NAMALWA (cell line): ENCODE data around the gene CLDN3.

Experiments
- DNase-seq: peaks from one replicate; pipeline ENCODE4 v3.0.0-alpha.2; 2015; ENCODE audit warnings: low spot score

The CLDN3 gene

GRCh38 chr7:73770860-73771670 lies 995 bp upstream of the CLDN3 start:
- DNase-seq: no peak

DNA sequence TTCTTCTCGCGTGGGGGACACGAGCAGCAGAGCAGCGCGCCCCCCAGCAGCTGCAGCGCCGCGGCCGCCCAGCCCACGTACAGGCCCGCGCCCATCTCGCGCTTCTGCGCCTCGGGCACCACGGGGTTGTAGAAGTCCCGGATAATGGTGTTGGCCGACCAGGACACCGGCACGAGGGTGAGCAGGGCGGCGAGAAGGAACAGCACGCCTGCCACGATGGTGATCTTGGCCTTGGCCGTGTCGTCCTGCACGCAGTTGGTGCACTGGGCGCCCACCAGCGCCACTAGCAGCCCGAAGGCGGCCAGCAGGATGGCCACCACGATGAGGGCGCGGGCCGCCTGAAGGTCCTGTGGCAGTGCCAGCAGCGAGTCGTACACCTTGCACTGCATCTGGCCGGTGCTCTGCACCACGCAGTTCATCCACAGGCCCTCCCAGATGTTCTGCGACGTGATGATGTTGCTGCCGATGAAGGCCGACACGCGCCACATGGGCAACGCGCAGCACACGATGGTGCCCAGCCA lies 529 bp downstream of the CLDN3 start:
- DNase-seq: no peak

GRCh38 chr7:73768641-73769480 lies 1.2 kb downstream of the CLDN3 start:
- DNase-seq: no peak

GRCh38 chr7:73766556-73767229 lies 3.4 kb downstream of the CLDN3 start:
- no peak for DNase-seq

DNA sequence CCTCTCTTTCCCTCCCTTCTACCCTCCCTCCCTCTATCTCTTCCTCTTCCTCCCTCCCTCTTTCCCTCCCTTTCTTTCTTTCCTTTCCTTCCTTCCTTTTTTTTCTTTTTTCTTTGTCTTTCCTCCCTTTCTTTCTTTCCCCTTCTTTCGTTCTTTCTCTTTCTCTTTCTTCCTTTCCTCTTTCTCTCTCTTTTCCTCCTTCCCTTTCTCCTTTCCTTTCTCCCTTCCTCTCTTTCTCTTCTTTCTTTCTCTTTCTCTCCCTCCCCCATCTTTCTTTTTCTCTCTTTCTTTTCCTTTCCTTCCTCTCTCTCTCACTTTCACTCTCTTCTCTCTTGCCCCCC lies 7.4 kb downstream of the CLDN3 start:
- DNase-seq: no peak

DNA sequence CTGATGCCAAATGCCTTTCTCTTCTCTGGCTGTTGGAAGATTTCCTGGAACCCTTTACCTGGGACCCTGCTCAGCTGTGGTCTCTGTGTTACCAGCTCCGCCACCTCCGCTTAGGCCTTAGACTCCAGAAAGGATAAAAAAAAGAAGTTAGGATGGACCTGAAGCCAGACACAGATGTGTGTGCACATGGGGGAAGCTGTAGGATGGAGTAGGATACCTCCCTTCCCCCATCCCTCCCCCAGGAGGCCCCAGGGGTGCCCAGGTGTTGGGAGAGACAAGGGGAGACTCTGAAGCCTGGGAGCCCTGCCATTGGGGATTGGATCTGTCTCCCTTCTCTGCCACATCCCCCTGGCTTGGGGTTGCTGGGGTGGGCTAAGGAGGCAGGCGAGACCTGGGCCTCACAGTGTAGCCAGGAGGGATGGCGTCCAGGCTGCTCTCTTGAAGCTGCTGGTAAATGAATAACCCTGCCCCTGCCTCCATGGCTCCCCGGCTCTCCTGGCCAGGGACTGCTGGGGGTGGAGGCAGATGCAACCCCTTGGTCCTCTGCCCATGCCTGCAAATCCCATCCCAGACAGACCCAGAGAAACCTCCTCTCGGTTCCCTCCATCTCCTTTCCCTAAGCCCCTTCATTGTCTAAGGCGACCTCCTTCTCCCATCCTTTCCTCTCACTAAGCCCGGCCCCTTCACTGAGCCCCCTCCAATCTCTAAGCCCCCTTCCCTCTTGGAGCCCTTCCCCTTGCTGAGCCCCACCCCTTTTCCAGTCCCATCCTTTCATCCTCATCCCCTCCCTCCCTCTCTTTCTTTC lies 8.0 kb downstream of the CLDN3 start:
- DNase-seq: no peak

DNA sequence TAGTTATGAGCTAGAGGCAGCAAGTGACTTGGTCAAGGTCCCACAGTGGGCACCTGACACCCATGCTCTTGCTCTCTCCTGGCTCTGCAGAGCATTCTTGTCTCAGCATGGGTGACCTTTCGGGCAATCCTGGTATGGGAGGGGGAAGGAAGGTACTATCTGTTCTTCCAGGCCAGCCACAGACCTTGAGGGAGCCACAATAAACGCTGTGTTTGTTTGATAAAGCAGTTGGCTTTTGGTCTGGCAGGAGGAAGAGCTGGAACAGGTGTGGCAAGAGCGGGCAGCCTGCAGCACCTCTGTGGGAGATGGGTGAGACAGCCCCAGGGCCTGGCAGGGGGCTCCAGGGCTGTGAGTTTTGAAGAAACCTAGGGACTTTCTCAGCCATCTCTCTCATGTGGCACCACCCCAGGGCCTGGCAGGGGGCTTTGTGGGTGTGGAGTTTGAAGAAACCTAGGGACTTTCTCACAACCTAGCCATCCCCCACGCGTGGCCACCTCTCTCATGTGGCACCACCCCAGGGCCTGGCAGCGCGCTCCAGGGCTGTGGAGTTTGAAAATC lies 11.4 kb downstream of the CLDN3 start:
- DNase-seq: no peak

DNA sequence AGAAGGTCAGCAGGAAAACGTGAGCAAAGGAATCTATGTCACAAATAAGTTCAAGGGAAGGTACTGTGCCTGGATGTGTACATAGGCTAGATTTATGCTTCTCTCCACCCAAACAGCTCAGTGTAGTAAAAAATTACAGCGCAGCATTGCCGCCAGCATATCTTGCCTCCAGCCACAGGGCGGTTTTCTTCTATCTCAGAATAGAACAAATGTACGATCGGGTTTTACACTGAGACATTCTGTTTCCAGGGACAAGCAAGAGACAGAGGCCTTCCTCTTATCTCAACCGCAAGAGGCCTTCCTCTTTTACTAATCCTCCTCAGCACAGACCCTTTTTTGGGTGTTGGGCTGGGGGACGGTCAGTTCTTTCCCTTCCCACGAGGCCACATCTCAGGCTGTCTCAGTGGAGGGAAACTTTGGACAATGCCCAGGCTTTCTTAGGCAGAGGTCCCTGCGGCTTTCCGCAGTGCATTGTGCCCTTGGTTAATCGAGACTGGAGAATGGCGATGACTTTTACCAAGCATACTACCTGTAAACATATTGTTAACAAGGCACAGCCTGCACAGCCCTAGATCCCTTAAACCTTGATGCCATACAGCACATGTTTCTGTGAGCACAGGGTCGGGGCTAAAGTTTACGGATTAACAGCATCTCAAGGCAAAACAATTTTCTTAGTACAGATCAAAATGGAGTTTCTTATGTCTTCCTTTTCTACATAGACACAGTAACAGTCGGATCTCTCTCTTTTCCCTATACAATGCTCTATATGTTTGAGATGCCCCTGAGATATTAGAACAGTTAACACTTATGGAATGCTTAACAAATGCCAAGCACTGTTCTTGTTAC lies 19.9 kb downstream of the CLDN3 start:
- no peak for DNase-seq

DNA sequence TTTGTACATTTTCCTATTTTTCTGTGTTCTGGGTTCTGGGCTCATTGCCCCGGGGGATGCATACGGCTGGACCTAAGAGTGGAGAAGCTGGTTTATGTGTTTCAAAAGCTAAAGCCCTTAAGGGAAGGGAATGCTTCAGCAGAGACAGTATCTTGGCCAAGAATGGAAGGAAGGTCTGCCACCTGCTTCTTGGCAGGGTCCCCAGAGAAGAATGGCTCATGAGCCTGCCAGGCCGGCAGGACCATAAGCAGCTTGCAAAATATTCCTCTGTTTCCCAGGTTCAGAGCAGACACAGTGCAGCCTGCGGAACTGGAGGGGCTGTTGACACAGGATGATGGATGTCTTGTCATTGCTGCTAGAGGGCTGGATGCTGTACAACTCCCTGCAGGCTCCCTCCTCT lies 23.7 kb downstream of the CLDN3 start:
- DNase-seq: no peak

DNA sequence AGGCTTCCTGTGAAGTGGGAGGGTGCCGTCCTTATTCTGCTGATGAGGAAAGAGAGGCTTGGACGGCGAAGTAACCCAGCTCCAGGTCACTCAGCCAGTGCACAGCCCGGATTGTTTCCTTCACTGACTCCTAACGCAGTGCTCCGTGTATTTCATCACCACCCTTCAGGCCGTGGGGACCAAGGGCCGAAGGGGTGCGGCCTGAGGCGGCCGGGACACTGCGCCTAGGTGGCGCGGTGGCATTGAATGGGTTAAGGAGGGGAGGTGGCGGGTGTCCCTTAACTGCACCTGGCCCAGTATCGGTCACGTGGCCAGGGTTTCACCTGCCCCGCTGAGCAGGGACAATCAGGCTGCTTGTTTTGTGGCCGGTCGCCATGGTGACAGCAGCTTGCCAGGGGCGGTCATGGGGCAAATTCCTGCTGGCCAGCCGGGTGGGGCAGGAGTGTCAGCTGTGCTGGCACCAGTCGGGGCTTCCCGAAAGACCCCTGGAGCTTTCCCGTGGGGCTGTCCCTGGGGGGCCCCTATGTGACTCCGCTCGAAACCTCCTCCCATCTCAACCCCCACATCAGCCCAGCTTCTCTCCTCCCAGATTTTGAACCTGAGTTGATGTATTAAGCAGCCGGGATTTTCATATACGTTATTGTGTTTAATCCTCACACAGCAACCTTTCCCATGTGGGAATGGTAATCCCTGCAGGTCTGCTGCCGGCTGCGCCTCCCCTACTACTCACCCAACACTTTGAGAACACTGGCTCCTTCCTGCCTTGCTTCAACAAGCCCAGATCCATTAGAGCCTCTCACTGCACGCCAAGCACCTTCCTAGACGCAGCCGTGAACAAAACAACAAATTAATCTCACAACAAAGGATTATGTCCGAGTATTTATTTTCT lies 27.1 kb downstream of the CLDN3 start:
- peak; percentile 69 for DNase-seq

DNA sequence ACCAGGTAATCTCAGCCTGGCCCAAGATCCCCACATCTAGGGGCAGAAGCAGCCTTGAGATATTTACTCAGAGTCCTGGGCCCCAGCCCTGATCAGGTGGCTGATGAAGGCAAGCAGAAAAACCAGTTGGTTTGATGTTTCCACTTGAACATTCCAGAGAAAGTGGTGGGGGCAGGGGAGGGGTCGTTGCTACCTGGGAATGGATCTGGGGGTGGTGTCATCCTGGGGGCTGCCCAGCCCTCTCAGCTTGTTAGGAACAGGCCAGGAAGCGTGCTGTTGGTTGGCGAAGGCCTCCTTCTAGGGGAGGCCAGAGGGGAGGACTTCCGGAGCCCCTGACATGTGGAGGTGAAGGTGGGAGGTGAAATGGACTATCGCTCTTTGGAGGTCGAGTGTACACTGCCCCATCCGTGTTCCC lies 27.7 kb downstream of the CLDN3 start:
- DNase-seq: no peak

GRCh38 chr7:73741600-73741999 lies 28.5 kb downstream of the CLDN3 start:
- DNase-seq: peak; percentile 58

- DNase-seq: no peak
These were observed 29.3 kb downstream of the CLDN3 start for GRCh38 chr7:73740771-73741170.

- no peak for DNase-seq
These were observed 29.9 kb downstream of the CLDN3 start for GRCh38 chr7:73740212-73740611.

DNA sequence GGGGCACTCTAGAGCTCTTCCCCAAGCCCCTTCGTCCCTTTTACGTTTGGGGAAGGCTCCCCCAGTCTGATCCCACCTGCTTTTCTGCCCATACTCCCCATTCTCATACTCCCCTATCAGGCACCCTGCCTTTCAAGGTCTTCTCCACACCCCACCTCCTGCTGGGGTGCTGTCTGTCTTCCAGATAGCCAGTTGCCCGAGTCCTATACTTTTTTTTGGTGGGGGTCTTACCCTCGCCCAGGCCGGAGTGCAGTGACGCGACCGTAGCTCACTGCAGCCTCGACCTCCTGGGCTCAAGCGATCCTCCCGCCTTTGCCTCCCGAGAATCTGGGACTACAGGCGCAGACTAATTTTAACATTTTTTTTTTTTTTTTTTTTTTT lies 30.7 kb downstream of the CLDN3 start:
- DNase-seq: no peak

DNA sequence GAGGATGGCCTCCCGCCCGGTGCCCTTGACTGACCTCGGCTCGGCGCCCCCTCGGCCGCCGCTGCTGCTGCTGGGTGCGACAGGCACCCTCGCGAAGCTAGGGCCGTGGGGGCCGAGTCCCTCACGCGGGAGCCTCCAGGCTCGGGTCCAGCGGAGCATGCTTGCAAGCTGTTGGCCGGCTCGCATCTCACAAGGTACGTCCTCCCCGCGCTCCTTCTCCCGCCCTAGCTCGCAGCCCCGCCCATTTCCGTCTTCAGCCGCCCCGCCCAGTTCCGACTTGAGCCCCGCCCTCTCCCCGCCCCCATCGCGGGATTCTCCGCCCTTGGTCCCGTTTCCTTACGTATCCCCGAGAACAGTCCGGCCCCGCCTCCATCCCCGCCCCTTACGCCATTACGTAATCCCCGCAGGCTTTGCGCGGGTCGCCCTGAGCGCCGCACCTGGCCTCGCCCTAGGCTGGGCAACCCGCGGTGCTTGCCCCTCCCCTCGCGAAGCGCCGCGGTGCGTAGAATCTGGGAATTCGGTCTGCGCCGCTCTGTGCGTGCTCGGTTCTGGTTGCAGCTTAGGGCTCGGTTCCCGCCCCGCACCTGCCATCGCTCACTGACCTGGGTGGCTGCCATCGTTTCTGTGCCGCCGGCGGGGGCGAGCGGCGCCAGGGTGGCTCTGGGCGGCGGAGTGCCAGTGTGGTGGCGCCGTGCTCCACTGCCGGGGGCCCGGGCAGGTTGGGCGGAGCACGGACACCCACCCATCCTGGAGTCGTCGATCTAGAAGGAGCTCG lies 31.3 kb downstream of the CLDN3 start, which contains the start of gene ABHD11:
Gene ABHD11 (minus strand): TSS at position 191 of the 775 bp plus-strand sequence. CDS start 32 bp downstream, at position 159.
- peak; percentile 98 for DNase-seq

- DNase-seq: peak; percentile 87
These were observed 31.9 kb downstream of the CLDN3 start for GRCh38 chr7:73738220-73738611.

GRCh38 chr7:73737491-73738219 lies 32.4 kb downstream of the CLDN3 start:
- DNase-seq: no peak
